Astrocyte of the spinal cord (primary cell): ENCODE data around the gene PLEKHN1.

ENCODE experiments used
- DNase-seq: peaks from one replicate; pipeline ENCODE4 v3.0.0; 2011; ENCODE audit warnings: low read depth, low spot score
- H3K4me3 ChIP-seq: 2 replicates; pipeline ENCODE4 v1.5.1; 2011; ENCODE audit warnings: low read depth, mild to moderate bottlenecking, low read length, moderate library complexity
- CTCF ChIP-seq: IDR thresholded peaks from 2 replicates; pipeline ENCODE4 v1.5.1; 2012; ENCODE audit warnings: low read depth, mild to moderate bottlenecking, low read length, inconsistent platforms
- in situ Hi-C: cut with HindIII; loops from 2 replicates; pipeline ENCODE4 v1.10.0; 2017; ENCODE audit warnings: low sequenced_read_pairs

The PLEKHN1 gene

GRCh38 chr1:940107-941014, 25.9 kb upstream of the PLEKHN1 start:
- peak; percentile 84 for DNase-seq
- no peak for TF ChIP-seq CTCF
- in situ Hi-C loops: no loop called here
- peak overlapping the region; percentile 26 for H3K4me3 ChIP-seq

- in situ Hi-C loops: no loop called here
- TF ChIP-seq CTCF: no peak
- no peak for DNase-seq
- peak overlapping the region; percentile 26 for H3K4me3 ChIP-seq
Measured at GRCh38 chr1:941015-941587, 25.2 kb upstream of the PLEKHN1 start.

- DNase-seq: peak; percentile 94
- peak overlapping the region; percentile 37 for H3K4me3 ChIP-seq
- in situ Hi-C loops: no loop called here
- TF ChIP-seq CTCF: no peak
Measured at GRCh38 chr1:941588-942383, 24.5 kb upstream of the PLEKHN1 start.

GRCh38 chr1:942411-942821, 23.9 kb upstream of the PLEKHN1 start:
- peak; percentile 20 for DNase-seq
- peak overlapping the region; percentile 39 for H3K4me3 ChIP-seq

GRCh38 chr1:942864-943533, 23.3 kb upstream of the PLEKHN1 start:
- in situ Hi-C loops: no loop called here
- peak; percentile 79 for DNase-seq
- no peak for TF ChIP-seq CTCF
- H3K4me3 ChIP-seq: peak overlapping the region; percentile 39

More at GRCh38 chr1:942411-942821, 23.9 kb upstream of the PLEKHN1 start:
- TF ChIP-seq CTCF: no peak
- in situ Hi-C loops: no loop called here
